CD4-positive, alpha-beta T cell treated with Interleukin-17A for 4 hours (primary cell): ENCODE measurements around the gene TIMP2.
A peak's percentile ranks its signal among the peaks of the same experiment; 100 is the strongest.
"Not testable (repeated sequence)": the region's sequence is repeated elsewhere in the genome, so short reads cannot be mapped to it uniquely, and the experiment has no call there.

ENCODE experiments used
- DNase-seq: peaks from one replicate; pipeline ENCODE4 v3.0.0-alpha.2; 2020; ENCODE audit warnings: mixed read lengths

TIMP2 gene

DNA sequence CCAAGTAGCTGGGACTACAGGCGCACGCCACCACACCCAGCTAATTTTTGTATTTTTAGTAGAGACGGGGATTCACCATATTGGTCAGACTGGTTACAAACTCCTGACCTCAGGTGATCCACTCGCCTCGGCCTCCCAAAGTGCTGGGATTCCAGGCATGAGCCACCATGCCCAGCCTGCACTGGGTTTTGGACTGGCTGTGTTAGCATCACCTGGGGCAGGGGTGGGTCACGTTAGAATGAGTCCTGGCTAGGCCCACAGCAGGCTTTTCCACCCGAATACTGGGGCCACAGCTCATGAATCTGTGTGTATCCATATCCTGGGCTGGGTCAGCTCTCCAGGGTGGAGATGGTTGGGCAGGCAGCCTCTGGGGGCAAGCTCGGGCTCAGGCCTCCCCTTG lies 23.0 kb downstream of the TIMP2 start:
- DNase-seq = not testable (repeated sequence)

GRCh38 chr17:78901806-78902205 lies 23.4 kb downstream of the TIMP2 start:
- no peak for DNase-seq

GRCh38 chr17:78900816-78901215 lies 24.4 kb downstream of the TIMP2 start:
- no peak for DNase-seq

- no peak for DNase-seq
Measured at GRCh38 chr17:78899361-78900260, 25.6 kb downstream of the TIMP2 start.

- no peak for DNase-seq
Measured at GRCh38 chr17:78898947-78899346, 26.2 kb downstream of the TIMP2 start.

DNA sequence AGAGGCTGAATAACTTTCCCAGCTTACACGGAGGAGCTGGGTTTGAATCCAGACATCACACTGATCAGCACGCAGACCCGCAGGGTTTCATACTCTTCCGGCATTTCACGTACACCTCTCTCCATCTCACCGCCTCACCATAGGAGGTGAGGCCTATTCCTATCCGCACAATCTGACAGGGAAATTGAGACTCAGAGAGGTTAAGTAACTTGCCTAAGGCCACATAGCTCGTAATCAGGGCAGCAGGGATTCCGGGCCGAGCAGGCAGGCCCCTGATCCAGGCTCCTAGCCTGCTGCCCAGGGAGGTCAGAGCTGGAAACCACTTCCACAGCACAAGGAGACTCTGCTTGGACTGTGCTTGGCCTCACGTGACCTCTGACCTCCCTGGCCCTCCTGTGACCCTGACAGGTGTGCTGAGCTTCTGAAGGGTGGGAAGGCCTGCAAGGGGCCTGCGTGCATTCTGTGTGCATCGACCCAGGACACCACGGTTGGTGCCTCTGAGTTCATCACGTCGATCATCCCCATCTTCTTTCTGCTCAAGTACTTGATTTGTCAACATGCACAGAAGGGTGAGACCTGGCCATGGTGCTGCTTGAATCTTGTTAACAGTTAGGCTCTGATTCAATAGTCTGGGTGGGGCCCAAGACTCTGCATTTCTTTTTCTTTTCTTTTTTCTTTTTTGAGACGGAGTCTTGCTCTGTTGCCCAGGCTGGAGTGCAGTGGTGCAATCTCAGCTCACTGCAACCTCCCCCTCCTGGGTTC lies 26.9 kb downstream of the TIMP2 start:
- no peak for DNase-seq

- DNase-seq = no peak
Measured at GRCh38 chr17:78897664-78898047, 27.5 kb downstream of the TIMP2 start.

DNA sequence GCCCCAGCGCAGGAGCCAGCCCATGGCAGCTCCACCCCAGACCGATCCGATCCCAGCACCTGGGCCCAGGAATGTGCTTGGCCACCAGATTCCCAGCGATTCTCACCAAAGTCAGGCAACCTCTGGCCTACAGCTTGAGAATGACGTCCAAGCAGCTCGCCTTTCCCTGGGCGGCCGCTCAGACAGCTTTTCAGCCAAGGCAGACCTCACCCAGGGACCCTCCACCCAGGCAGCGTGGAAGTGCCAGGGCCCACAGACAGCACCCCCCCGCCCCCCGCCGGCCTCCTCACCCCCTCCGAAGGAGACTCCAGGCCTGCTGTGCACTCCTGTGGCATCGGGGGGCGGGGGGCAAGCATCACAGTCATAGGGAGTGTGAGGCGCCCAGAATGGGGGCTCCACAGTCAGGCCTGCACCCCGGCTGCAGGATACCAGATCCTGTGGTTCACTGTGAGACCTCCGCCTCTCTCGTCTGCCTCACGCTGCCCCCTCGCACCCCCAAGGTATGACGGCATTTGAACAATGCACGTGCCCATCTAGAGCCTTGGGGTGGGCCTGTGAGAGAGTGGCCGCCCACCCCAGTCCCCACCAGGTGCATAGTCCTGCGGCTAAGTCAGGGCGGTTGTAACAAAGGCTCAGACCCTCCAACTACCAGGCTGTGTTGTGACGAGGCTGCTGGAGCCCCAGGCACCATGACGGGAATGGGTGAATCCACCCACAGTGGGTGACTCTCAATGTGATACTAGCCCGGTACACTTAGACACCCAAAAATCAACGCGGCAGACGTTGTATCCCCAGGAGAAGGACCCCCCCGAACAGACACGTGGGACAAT lies 28.1 kb downstream of the TIMP2 start:
- DNase-seq = no peak

DNA sequence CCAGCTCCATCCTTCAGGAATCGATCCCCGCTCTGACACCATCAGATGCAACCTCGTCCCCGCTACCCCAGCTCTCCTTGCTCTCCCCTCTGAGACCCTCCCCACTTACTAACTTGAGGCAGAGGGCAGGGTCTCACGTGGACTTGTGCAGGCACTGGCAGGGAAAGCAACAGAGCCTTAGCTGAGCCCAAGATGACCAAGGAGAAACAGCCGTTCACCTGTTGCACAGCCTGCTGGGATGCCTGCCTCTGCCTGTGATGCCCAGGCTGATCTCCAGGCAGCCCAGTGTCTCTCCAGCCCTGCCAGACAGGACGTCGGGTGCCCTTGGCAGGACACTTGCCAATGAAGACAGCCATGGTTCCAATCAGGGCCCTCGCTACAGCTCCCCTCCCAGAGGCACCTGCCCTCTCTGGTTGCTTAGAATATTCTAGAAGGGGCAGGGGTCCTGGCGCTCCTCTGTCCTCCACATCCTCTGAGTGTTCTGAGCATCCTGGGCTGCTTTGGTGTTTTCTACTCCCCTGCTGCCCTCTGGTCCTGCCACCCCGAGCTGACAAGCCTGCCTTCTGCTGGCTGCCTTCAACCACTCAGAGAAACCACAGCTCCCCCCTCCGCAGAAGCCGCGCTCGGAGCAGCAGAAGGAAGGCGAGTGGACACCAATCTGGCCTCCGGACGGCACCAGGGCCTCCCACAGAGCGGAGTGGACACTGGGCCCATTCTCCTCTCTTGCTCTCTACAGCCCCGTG lies 28.9 kb downstream of the TIMP2 start:
- no peak for DNase-seq

- DNase-seq = no peak
Measured at GRCh38 chr17:78895322-78895721, 29.9 kb downstream of the TIMP2 start.

- no peak for DNase-seq
Measured at GRCh38 chr17:78893684-78894083, 31.5 kb downstream of the TIMP2 start.

GRCh38 chr17:78892936-78893379 lies 32.2 kb downstream of the TIMP2 start:
- DNase-seq = no peak

GRCh38 chr17:78892520-78892919 lies 32.7 kb downstream of the TIMP2 start:
- no peak for DNase-seq

DNA sequence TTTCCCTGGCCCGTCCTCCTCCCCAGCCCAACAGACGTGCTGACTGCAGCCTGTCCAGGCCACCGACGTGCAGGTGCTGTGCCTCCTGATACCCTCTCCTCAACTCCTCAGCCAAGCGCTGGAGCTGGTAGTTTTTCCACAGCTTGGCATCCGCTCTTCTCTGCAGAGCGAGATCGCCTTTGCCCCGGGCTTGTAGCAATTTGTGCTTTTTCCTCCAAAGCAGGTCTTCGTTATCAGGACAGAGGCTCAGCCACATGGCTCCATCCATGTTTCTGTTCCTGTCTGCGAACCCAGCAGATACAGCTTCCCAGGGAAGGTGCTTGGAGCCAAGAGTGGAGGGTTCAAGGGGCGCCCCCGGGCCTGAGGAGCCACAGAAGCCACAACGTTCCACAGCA lies 33.1 kb downstream of the TIMP2 start:
- no peak for DNase-seq

DNA sequence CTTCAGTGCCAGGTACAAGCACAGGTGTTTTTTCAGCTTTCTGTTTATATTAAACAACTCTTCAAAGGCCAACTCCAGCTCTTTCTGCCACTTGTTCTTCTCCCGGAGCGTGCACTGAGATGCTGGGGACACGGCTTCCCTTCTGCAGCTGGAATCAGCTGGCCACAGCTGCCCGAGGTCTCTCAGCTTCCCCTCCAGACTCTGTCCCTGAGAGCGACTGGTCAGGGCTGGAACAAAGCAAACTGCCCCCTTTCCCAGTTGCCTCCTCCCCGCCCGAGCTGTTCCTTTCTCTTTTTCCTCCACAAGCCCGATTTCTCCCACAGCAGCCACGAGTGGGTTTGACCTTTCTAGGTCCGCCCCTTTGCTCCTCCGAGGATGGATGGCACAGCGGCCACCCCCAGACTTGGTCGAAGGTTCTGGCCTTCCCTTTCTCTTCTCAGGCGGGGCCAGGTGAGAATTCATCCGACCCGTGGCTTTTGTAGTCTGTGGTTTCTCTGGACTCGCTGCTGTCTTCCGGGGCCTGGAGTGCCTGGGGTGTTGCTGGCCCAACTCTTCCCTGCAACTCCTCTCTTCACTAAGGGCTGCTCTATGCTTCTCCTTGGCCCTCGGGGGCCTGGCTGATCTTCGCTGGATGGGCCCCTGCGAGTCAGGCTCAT lies 33.7 kb downstream of the TIMP2 start:
- no peak for DNase-seq

DNA sequence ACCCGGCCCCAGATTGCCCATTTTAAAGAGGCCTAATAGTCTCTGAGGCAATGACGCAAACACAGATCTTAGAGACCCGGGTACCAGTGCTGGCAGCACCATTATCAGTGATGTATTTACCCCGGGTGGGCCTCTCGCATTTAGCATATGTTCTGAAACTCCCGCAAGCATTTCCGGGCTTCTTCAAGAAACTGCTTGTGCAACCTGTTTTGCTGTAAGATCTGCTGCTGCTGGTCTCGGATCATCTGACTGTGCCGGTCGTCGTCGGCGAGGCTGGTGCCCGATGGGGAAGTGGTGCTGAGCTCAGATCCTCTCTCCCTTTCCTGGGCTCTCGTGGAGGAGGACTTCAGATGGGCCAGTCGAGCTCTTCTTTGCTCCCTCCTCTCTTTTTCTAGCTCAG lies 34.7 kb downstream of the TIMP2 start:
- peak; percentile 61 for DNase-seq

- DNase-seq = not testable (repeated sequence)
Measured at GRCh38 chr17:78890096-78890495, 35.1 kb downstream of the TIMP2 start.

DNA sequence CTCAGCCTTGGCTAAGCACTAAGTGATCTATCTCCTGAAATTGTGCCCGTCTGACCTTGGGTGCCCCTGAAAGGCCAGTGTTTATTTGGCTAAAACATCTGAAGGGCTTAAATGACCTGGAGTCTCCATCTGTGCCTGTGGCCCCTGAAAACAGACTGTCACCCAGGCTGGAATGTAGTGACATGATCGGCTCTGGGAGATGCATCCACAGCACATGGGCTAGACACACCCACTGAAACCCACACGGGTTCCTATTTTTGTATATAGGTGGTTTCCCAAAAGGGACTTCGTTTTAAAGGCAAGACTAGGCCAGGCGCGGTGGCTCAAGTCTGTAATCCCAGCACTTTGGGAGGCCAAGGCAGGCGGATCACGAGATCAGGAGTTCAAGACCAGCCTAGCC lies 35.7 kb downstream of the TIMP2 start:
- DNase-seq = no peak

DNA sequence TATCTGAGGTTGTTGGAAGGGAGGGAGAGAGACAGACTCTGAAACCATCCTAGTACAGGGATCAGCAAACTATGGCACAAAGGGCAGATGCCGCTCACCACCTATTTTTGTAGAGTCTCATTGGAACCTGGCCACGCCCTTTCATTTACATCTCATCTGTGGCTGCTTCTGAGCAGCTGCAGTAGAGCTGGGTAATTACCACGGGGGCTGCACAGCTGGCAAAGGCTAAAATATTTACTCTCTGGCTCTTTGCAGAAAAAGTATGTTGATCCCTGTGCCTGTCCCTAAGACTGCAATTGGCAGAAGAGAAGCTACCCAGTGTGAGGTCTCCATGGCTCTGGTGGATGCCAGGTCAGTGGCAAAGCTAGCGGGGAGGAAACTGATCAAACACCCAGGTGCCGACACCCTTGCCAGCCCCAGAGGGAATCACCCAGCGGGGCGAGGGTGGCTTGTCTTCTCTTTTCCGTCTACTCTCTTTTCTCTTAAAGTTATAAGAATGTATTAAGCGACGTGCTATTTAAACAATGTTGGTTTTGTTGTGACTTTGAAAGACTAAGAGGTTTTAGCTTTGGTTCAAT lies 36.2 kb downstream of the TIMP2 start:
- peak; percentile 22 for DNase-seq

GRCh38 chr17:78886954-78887353 lies 38.2 kb downstream of the TIMP2 start:
- no peak for DNase-seq

GRCh38 chr17:78885956-78886355 lies 39.2 kb downstream of the TIMP2 start:
- DNase-seq = no peak
